Measurements from ENCODE around the gene RAB27A. TPM values are rescaled to one million over a fixed set of nuclear protein-coding genes. Genes with fewer than 3 reads are reported as not detected.

Gene RAB27A
- total and polyA plus RNA-seq, 9 of the 15 experiments (the other 6 are each of a cell fraction or from before 2014, with no cell fraction given) = 31.5 to 171 (median 80.4) TPM

- no peak for TF ChIP-seq CLOCK (CRISPR knock-in tag; IDR thresholded peaks at IDR 0.05; ENCODE audit: borderline replicate concordance)
- TF ChIP-seq, protein P1, sequence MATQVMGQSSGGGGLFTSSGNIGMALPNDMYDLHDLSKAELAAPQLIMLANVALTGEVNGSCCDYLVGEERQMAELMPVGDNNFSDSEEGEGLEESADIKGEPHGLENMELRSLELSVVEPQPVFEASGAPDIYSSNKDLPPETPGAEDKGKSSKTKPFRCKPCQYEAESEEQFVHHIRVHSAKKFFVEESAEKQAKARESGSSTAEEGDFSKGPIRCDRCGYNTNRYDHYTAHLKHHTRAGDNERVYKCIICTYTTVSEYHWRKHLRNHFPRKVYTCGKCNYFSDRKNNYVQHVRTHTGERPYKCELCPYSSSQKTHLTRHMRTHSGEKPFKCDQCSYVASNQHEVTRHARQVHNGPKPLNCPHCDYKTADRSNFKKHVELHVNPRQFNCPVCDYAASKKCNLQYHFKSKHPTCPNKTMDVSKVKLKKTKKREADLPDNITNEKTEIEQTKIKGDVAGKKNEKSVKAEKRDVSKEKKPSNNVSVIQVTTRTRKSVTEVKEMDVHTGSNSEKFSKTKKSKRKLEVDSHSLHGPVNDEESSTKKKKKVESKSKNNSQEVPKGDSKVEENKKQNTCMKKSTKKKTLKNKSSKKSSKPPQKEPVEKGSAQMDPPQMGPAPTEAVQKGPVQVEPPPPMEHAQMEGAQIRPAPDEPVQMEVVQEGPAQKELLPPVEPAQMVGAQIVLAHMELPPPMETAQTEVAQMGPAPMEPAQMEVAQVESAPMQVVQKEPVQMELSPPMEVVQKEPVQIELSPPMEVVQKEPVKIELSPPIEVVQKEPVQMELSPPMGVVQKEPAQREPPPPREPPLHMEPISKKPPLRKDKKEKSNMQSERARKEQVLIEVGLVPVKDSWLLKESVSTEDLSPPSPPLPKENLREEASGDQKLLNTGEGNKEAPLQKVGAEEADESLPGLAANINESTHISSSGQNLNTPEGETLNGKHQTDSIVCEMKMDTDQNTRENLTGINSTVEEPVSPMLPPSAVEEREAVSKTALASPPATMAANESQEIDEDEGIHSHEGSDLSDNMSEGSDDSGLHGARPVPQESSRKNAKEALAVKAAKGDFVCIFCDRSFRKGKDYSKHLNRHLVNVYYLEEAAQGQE (IDR thresholded peaks at IDR 0.05; ENCODE audit: borderline replicate concordance) = no peak
- TF ChIP-seq, protein P1 (CRISPR knock-in tag; IDR thresholded peaks at IDR 0.05; ENCODE audit: low read depth) = no peak
- TF ChIP-seq, protein P2, sequence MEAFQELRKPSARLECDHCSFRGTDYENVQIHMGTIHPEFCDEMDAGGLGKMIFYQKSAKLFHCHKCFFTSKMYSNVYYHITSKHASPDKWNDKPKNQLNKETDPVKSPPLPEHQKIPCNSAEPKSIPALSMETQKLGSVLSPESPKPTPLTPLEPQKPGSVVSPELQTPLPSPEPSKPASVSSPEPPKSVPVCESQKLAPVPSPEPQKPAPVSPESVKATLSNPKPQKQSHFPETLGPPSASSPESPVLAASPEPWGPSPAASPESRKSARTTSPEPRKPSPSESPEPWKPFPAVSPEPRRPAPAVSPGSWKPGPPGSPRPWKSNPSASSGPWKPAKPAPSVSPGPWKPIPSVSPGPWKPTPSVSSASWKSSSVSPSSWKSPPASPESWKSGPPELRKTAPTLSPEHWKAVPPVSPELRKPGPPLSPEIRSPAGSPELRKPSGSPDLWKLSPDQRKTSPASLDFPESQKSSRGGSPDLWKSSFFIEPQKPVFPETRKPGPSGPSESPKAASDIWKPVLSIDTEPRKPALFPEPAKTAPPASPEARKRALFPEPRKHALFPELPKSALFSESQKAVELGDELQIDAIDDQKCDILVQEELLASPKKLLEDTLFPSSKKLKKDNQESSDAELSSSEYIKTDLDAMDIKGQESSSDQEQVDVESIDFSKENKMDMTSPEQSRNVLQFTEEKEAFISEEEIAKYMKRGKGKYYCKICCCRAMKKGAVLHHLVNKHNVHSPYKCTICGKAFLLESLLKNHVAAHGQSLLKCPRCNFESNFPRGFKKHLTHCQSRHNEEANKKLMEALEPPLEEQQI (IDR thresholded peaks at IDR 0.05) = no peak
- TF ChIP-seq TAF15 (IDR thresholded peaks at IDR 0.05; ENCODE audit: low read depth, low read length) = no peak
- TF ChIP-seq CHCHD3 (CRISPR knock-in tag; IDR thresholded peaks at IDR 0.05) = no peak
- no peak for TF ChIP-seq HOMEZ (CRISPR knock-in tag; IDR thresholded peaks at IDR 0.05)
- TF ChIP-seq ZC3H8 (IDR thresholded peaks at IDR 0.05) = no peak
- no peak for TF ChIP-seq CBFB (CRISPR knock-in tag; IDR thresholded peaks at IDR 0.05)
- TF ChIP-seq FIP1L1 (IDR thresholded peaks at IDR 0.05; ENCODE audit: low read depth, low read length, poor library complexity, severe bottlenecking) = no peak
- TF ChIP-seq ZC3H11A (IDR thresholded peaks at IDR 0.05; ENCODE audit: low read depth, low read length) = no peak
- TF ChIP-seq, protein P3, sequence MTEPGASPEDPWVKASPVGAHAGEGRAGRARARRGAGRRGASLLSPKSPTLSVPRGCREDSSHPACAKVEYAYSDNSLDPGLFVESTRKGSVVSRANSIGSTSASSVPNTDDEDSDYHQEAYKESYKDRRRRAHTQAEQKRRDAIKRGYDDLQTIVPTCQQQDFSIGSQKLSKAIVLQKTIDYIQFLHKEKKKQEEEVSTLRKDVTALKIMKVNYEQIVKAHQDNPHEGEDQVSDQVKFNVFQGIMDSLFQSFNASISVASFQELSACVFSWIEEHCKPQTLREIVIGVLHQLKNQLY (CRISPR knock-in tag; conservative IDR thresholded peaks at IDR 0.05) = no peak
- no peak for TF ChIP-seq CBX1 (IDR thresholded peaks at IDR 0.05; ENCODE audit: low read depth)
These were observed 37.8 kb upstream of the RAB27A start (continued) for GRCh38 chr15:55327387-55327786.
